HG03066 (cell line): Measurements from ENCODE around the gene SLC5A5.
"Not testable (repeated sequence)": the region's sequence is repeated elsewhere in the genome, so short reads cannot be mapped to it uniquely, and the experiment has no call there.

Experiments used
- ATAC-seq: cut with Tn5 transposase; IDR thresholded peaks from one replicate; pipeline ENCODE4 v1.9.1; 2021; ENCODE audit warnings: low read depth; ENCODE audit not compliant: unreplicated experiment

The SLC5A5 gene

DNA sequence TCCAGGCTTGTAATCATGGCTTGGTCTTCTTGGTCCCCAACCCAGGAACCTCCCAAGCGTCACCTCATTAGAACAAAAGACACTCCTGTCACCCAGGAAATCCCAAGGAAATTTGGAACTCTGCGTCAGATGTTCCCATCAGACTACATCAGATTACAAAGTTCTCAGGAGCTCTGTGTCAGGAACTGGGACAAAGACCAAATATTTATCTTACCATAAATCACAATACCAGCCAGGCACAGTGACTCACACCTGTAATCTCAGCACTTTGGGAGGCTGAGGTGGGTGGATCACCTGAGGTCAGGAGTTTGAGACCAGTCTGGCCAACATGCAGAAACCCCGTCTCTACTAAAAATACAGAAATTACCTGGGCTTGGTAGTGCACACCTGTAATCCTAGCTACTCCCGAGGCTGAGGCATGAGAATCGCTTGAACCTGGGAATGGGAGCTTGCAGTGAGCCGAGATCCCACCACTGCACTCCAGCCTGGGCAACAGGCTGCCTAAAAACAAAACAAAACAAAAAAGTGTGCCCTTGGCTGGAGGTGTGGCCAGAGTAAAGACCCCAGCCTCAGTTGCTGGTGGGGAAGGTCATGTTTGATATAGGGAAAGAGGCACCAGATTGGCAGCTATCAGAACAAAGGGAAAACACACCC is 44.3 kb downstream of the SLC5A5 start:
- no peak for ATAC-seq

DNA sequence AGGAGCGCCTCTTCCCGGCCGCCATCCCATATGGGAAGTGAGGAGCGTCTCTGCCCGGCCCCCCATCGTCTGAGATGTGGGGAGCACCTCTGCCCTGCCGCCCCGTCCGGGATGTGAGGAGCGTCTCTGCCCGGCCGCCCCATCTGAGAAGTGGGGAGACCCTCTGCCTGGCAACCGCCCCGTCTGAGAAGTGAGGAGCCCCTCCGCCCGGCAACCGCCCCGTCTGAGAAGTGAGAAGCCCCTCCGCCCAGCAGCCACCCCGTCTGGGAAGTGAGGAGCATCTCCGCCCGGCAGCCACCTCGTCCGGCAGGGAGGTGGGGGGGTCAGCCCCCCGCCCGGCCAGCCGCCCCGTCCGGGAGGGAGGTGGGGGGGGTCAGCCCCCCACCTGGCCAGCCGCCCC is 46.4 kb downstream of the SLC5A5 start:
- ATAC-seq = not testable (repeated sequence)

DNA sequence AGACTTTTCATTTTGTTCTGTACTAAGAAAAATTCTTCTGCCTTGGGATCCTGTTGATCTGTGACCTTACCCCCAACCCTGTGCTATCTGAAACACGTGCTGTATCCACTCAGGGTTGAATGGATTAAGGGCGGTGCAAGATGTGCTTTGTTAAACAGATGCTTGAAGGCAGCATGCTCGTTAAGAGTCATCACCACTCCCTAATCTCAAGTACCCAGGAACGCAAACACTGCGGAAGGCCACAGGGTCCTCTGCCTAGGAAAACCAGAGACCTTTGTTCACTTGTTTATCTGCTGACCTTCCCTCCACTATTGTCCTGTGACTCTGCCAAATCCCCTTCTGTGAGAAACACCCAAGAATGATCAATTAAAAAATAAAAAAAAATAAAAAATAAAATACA is 47.4 kb downstream of the SLC5A5 start:
- not testable (repeated sequence) for ATAC-seq

DNA sequence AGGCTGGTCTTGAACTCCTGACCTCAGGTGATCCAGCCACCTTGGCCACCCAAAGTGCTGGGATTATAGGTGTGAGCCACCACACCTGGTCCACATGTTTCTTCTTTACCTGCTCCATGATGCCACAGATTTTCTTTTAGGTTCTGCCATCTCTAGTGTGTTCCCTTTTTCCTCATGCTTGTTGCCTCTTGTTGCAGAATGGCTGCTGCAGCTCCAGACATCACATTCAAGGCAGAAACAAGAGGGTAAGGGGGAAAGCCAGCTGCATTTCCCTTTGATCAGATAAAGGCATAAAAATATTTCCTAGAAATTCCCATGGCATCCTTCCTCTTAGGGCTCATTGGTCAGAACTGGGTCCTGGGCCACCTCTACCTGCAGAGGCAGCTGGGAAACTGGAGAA is 48.8 kb downstream of the SLC5A5 start:
- ATAC-seq = no peak

DNA sequence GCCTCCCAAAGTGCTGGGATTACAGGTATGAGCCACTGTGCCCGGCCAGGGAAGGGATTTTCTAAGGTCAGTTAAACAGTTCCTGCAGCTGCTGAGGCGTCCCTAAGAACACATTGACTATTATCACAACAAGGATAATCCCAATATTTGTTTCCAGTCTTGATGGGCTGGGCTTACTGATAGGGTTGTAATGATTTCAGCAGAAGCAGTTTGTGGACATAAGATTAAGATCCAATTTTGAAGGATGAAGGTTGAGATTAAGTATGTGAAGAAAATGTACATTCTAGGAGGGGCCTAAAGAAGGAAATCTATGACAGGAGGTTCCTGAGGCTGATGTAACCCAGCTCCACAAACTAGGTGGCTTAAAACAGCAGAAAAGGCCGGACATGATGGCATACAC is 50.4 kb downstream of the SLC5A5 start:
- ATAC-seq = no peak

DNA sequence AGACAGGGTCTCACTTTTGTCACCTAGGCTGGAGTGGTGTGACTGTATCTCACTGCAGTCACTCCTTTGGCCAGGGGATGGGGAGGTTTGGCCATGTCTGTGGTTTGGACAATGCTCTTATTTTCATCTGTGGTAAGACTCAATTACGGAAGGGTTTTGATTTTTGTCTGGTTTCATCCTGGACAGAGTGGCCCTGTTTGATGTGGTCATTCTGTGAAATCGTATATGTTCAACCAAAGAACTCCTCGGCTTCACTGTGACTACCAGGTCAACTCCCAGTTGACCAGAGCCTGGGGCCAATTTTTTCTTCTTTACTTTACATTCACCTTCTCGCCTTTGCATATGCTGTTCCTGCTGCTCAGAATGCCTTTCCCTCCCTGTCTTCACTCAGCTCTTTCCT is 54.3 kb downstream of the SLC5A5 start:
- ATAC-seq = no peak

DNA sequence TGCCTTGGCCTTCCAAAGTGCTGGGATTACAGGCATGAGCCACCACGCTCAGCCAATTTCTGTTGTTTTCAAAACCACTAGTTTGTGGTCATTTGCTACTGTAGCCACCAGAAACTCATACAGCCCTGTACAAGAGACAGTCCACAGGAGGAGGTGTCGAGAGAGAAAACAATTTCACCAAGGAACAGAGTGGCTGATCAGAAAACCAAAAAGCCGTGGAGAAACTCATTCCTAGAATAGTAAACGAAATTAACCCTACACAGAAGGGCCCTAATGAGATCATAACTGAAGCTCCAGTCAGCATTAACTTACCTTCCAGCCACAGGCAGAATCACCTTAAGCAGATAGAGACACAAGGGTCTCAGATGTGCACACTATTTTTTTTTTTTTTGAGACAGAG is 57.3 kb downstream of the SLC5A5 start:
- ATAC-seq = no peak

DNA sequence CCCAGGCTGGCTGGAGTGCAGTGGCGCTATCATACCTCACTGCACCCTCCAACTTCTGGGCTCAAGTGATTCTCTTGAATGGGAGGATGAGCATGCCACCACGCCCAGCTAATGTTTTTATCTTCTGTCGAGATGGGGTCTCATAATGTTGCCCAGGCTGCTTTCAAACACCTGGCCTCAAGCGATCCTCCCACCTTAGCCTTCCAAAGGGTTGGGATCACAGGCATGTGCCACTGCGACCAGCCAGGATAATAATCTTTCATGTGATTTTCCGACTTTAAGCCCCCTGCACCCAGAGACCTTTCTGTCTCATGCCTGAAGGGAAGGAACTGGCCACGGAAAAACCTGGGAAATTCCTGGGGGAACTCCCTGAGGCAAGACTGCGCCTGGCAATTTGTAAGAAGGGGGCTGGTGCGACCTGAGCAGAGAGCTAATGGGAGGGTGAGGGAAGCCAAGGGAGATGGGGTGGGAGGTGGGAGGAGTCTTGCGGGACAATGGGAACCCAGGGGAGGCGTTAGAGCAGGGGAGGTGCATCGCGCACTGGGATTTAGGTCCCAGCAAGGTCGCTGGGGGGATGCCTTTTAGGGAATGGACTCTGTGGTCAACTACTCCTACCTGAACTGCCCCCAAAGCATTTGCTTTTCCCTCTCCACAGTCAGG is 59.9 kb downstream of the SLC5A5 start:
- no peak for ATAC-seq

DNA sequence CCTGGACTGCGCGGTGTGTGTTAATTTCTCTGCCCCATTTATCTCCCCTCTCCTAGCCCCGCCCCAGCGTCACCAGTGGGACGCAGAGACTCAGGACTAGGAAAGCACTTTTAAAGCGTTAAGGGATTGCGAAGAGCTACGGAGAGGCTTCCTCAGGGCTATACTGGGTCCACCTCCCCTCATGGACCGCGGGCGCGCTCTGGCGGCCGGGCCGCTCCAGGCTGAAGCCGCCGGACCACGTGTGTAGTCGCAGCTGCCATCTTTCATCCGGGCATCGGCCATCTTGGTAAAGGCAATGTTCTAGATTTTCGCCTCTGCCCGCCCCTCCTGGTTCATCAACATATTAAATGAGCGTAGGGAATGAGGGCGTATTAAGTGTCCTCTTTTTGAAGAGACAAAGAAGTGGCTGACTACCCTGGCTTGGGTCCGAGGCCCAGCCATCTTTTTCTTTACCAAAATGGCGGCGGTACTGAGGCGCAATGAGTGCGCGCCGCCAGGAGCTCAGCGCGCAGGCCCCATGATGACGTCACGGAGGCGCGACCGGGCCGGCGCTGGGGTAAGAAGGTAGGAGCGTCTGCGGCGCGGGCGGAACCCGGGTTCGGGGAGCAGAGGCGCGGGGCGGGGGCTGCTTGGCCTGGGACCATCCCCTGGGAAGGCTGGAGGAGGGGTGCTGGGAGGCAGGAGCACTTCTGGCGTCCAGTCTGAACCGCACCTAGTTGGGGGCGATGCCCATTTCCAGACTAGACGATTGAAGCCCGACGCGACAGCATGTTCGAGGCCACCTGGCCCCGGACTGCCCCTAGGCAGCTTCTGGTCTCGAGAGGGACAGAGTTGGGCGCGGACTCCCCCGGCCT is 61.0 kb downstream of the SLC5A5 start, which contains the start of gene CCDC124:
TSS of gene CCDC124 (plus strand) at position 531 of the 854 bp plus-strand sequence. CDS start 3,406 bp downstream, outside the sequence.
- peak; percentile 77 for ATAC-seq

DNA sequence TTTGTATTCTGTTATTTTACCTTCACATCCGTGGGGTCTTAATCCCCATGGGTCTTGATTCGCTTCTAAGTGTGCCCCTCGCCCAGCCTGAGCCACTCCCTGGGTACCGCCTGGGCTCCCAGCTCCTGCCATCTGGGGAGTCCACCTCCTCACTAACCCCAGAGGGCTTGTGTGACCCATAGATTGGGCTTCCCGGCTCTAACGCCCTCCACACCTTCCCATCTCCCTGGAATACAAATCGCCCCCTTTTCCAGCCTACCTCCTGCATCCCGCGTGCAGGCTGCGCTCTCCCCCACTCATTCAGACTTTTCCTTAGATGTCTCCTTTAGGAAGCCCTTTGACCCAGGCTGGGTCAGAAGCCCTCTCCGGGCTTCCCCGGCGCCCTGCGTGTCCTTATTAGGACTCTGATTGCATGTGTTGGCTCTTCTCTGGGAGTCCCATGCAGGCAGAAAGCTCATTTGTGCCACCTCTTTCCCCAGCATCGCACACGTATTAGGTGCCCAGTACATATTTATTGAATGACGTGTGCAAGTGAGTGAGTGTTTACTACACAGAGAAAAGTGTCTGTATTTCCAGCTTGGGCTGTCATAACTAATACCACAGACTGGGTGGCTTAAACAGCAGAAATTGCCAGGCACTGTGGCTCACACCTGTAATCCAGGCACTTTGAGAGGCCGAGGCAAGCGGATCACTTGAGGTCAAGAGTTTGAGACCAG is 61.8 kb downstream of the SLC5A5 start:
- no peak for ATAC-seq

DNA sequence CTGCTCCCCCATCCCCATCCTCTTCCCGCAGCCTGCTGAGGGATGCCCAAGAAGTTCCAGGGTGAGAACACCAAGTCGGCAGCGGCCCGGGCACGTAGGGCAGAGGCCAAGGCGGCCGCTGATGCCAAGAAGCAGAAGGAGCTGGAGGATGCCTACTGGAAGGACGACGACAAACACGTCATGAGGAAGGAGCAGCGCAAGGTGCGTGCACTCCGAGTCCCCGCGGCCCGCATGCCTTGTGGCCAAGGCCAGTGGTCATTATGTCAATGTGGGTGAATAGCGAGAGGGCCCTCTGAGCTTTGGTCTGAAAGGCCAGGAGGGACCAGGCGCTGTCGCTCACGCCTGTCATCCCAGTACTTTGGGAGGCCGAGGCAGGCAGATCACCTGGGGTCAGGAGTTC is 64.6 kb downstream of the SLC5A5 start:
- ATAC-seq = no peak

DNA sequence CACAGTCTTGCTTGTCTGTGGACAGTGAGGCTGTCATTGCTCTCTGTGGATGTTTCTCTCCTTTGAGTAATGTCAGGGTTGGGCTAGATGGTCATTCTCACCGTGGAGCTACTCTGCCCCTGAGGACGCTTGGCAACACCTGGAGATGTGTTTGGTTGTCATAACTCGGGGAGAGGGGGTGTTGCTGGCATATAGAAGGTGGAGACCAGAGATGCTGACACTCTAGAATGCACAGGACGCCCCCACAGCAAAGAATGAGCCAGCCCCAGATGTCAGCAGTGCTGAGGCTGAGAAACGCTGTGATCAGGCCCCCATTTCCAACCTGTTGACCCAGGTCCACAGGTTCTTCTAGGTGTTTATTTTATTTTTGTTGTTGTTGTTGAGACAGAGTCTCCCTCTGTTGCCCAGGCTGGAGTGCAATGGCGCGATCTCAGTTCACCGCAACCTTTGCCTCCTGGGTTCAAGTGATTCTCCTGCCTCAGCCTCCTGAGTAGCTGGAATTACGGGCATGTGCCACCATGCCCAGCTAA is 65.7 kb downstream of the SLC5A5 start:
- no peak for ATAC-seq

DNA sequence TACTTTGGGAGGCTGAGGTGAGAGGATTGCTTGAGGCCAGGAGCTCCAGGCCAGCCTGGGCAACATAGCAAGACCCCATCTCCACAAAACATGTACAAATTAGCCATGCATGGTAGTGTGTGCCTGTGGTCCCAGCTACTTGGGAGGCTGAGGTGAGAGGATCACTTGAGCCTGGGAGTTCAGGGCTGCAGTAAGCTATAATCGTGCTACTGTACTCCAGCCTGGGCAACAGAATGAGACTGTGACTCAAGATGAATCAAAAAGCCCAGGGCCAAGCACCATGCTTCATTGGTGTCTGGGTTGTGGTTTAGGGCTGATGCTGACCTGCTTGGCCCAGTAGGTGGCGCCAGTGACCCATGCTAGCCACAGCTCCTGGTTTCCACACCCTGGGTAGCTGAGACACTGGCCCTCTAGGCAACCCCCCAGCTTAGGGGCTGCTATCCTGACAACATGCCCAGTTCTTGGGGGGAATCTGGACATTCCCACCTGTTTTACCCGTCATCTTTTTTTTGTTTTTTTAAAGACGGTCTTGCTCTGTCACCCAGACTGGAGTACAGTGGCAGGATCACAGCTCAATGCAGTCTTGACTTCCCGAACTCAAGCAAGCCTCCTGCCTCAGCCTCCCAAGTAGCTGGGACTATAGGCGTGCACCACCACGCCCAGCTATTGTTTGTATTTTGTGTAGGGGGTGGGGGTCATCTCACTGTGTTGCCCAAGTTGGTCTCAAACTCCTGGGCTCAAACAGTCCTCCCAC is 66.5 kb downstream of the SLC5A5 start:
- no peak for ATAC-seq

DNA sequence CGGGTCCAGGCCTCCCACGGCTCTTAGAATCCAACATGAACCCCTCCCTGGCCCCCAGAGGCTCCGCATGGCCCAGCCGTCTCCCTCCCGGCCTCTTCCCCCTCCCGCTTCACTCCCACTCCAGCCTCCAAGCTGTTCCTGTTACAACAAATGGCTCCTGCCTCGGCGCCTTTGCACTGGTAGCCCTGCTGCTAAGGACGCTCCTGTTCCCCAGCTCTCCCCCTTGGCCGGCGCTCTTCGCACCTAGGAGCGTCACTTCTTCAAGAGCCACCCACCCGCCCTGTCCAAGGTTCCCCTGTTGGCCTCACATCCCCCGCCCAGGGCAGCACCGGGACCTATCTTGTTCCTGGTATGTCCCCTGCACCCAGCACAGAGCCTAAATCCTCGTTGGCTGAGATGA is 70.4 kb downstream of the SLC5A5 start:
- no peak for ATAC-seq

DNA sequence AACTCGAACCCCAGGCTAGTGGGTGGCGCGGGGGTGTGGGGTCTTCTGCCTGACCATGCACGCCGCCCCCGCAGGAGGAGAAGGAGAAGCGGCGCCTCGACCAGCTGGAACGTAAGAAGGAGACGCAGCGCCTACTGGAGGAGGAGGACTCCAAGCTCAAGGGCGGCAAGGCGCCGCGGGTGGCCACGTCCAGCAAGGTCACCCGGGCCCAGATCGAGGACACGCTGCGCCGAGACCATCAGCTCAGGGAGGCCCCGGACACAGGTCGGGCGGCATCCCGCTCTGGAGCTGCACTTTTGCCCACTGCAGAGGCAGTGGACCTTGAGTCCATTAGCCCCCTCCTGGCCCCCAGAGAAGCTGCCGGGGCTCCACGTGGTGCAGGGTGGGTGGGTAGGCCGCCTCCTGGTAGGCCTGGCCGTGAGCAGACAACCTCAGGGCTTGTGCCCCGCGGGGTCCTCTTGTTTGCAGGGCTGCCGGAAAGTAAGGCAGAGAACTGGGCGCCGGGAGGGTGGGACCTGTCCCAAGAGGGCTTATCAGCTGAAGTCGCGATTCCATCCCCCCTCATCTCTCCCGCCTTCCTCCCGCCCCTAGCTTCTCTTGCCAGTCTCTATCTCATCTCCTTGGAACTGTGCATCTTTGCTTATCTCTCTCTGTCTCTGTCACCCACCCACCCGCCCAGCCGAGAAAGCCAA is 71.0 kb downstream of the SLC5A5 start:
- no peak for ATAC-seq

DNA sequence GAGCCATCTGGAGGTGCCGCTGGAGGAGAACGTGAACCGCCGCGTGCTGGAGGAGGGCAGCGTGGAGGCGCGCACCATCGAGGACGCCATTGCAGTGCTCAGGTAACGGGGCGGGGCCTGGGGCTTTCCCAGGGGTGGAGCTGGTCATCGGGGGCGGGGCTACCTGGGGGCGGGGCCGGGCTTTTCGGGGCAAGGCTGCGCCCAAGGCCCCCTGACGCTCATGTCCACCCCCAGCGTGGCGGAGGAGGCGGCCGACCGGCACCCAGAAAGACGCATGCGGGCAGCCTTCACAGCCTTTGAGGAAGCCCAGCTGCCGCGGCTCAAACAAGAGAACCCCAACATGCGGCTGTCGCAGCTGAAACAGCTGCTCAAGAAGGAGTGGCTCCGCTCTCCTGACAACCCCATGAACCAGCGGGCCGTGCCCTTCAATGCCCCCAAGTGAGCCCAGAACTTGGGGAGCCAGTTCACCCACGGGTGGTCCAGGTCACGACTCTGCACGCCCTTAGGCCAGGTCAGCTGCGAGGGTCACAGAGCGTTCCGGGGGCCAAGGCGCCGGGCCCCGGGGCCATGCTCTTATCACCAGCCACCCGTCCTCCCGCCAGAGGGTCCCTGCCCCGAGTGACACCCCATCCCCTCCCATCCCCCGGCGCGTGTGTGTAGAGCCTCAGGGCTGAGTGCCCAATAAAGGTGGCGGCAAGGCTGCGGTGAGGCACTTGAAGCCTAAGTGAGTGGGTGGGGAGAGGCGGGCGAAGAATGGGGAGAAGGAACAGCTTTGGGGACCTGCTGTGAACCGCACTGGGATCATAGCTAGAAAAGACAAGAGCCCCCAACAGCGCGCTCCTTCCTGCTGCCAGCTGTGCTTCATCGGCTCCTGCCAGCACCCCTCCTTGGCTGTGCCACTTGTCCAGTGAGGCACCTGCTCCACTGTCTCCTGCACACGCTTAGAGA is 71.8 kb downstream of the SLC5A5 start:
- ATAC-seq = no peak

DNA sequence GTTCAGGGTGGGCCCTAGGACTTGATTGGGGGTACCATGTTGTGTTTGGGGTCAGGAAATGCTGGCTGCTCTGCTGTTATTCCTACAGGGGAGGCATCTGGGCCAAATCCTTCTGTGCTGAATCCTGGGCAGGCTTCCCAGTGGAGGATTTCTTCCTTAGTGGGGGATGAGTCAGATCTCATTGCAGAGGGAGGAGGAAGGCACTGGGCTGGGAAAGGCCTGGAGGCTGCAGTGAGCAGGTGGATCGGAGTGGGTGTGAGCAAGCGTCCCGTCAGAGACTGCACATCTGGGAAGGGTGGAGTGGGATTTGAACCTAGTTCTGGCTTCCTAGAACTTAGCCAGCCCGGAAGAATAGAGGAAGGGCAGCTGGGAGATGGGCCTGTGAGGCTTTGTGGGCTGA is 72.6 kb downstream of the SLC5A5 start:
- ATAC-seq = no peak
